Measurements from ENCODE around the gene EHD3.

- TF ChIP-seq GMEB1 (CRISPR knock-in tag; IDR thresholded peaks at IDR 0.05; ENCODE audit: borderline replicate concordance) (no peak), ZNF687 (CRISPR knock-in tag; IDR thresholded peaks at IDR 0.05) (no peak), TEF (CRISPR knock-in tag; IDR thresholded peaks at IDR 0.05) (no peak), CTCF (CRISPR knock-in tag; IDR thresholded peaks at IDR 0.05) (no peak), SYNCRIP (IDR thresholded peaks at IDR 0.05; ENCODE audit: insufficient read depth, low read depth, low read length) (no peak), CREB1 (IDR thresholded peaks at IDR 0.05) (no peak), CREB1 (CRISPR knock-in tag; IDR thresholded peaks at IDR 0.05) (no peak)
These were observed 16.3 kb upstream of the EHD3 start, which contains the start of gene CAPN14 for GRCh38 chr2:31217465-31218200.

All from HepG2 (cell line).